Inflammatory macrophage treated with lipopolysaccharide for 4 hours (primary cell): ENCODE data around the gene RPS6KA4.
"Not testable (repeated sequence)": the region's sequence is repeated elsewhere in the genome, so short reads cannot be mapped to it uniquely, and the experiment has no call there.

Source experiments
- DNase-seq: peaks from one replicate; pipeline ENCODE4 v3.0.0-alpha.2; 2020

Gene RPS6KA4

DNA sequence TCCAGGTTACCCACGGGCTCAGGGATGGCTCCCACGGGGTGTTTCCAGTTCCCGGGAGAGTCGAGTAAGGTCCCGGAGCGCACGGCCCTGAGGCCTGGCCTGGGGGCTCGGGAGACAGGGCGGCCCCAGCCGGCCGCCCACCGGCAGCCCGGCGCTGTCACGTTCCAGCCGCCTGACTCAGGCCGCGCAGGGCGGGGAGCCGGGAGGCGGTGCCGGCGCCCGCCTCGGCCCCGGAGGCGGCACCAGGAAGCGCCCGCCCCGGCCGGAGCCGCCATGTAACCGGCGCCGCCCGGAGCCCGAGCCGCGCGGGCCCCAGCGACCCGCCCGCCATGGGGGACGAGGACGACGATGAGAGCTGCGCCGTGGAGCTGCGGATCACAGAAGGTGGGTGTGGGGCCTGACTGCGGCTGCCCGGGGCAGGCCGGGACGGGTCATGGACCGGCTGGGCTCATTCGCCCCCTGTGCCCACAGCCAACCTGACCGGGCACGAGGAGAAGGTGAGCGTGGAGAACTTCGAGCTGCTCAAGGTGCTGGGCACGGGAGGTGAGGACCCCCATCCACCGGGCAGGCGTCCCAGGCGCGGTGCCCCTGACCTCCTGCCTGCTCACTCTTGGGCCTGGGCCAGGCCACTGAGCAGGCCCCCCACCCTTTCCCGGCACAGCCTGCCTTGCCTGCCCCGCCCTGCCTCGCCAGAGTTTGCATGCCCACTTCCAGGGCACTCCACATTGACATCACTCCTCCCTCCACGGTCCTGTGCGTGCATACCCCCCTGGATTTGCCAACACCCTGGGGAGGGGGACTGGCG is at the start of gene RPS6KA4:
Gene RPS6KA4 (plus strand): TSS at position 256 of the 805 bp plus-strand sequence. CDS start 74 bp downstream, at position 330.
- peak; percentile 78 for DNase-seq

DNA sequence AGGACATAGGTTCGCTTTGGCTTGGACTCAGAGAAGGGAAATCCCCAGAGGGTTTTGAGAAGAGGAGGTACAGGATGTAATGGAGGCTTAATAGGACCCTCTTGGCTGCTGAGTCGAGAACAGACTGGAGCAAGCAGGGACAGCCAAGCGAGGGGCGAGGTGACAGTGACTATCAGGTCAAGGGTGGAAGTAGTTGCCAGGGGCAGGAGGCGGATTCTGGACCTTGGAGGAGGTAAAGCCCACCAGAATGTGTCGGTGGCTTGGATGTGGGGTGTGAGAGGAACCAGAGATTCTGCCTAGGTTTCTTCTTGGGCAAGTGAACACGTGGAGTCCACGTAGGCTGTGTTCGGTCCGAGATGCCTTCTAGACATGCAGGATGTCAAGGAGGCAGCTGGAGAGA is 46.0 kb upstream of the RPS6KA4 start:
- DNase-seq, result no peak

DNA sequence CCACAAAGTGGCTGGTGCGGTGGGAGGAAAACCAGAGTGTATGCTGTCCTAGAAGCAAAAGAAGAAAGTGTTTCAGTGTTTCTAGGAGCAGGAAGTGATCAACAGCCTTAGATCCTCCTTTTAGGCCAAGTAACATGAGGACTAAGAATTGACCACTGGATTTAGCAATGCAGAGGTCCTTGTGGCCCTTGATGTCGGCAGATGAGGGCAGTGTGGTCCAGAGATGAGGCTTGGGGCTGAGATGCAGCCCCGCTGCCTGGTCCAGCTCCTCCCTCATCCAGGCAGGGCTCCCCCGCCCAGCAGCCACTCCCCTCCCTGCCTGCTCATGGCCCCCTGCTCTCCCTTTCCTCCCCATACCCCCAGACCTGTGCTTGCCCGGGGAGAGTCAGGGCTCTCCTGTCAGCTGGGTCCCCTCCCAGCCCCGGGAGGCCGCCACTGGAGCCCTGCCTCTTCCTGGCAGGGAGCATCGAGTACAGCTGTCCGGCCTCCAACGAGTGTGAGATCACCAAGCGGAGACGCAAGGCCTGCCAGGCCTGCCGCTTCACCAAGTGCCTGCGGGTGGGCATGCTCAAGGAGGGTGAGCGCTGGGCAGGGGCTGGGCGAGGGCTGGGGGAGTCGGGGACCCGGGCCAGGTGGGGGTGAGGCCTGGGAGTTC is 45.3 kb upstream of the RPS6KA4 start:
- DNase-seq, result no peak

DNA sequence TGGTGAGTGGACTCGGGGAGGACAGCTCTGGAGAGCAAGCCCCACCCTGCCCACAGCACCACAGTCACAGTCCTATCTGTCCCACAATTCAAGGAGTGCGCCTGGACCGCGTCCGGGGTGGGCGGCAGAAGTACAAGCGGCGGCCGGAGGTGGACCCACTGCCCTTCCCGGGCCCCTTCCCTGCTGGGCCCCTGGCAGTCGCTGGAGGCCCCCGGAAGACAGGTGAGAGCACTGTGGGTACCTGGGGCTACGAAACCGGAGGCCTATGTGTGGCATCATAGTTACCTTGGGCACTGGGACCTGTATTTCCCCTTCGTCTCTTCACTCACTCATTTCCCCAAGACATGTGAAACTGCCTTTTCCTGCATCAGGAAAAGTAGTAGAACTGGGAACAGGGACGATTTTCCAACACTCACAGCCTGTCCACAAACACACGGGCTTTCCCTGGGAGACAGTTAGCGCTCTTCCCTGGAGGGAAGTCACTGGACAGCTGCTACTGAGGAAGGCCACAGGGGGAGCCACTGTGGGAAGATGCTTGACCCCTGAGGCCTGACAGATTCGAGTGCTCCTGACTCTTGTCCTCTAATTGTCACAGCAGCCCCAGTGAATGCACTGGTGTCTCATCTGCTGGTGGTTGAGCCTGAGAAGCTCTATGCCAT is 44.7 kb upstream of the RPS6KA4 start:
- no peak for DNase-seq

DNA sequence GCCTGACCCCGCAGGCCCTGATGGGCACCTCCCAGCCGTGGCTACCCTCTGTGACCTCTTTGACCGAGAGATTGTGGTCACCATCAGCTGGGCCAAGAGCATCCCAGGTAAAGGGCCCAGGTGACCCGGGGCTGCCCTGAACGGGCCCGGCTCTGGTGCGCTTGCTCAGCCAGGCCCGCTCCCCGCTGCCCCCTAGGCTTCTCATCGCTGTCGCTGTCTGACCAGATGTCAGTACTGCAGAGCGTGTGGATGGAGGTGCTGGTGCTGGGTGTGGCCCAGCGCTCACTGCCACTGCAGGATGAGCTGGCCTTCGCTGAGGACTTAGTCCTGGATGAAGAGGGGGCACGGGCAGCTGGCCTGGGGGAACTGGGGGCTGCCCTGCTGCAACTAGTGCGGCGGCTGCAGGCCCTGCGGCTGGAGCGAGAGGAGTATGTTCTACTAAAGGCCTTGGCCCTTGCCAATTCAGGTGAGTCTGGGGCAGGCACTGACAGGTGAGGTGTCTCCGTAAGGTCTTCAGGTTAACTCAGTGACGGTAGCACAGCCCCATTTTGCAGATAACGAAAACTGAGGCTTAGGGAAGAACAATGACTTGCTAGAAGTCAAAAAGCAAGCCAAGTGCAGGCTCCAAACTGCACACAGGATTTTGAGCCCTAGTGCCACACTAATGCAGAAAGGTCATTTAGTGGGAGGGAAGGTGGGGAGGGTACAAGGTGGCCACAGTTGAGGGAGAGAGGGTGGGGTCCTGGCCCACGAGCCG is 44.0 kb upstream of the RPS6KA4 start:
- DNase-seq, result no peak

DNA sequence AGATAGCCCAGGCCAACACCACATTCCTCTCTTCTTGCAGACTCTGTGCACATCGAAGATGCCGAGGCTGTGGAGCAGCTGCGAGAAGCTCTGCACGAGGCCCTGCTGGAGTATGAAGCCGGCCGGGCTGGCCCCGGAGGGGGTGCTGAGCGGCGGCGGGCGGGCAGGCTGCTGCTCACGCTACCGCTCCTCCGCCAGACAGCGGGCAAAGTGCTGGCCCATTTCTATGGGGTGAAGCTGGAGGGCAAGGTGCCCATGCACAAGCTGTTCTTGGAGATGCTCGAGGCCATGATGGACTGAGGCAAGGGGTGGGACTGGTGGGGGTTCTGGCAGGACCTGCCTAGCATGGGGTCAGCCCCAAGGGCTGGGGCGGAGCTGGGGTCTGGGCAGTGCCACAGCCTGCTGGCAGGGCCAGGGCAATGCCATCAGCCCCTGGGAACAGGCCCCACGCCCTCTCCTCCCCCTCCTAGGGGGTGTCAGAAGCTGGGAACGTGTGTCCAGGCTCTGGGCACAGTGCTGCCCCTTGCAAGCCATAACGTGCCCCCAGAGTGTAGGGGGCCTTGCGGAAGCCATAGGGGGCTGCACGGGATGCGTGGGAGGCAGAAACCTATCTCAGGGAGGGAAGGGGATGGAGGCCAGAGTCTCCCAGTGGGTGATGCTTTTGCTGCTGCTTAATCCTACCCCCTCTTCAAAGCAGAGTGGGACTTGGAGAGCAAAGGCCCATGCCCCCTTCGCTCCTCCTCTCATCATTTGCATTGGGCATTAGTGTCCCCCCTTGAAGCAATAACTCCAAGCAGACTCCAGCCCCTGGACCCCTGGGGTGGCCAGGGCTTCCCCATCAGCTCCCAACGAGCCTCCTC is 43.1 kb upstream of the RPS6KA4 start:
- not testable (repeated sequence) for DNase-seq

DNA sequence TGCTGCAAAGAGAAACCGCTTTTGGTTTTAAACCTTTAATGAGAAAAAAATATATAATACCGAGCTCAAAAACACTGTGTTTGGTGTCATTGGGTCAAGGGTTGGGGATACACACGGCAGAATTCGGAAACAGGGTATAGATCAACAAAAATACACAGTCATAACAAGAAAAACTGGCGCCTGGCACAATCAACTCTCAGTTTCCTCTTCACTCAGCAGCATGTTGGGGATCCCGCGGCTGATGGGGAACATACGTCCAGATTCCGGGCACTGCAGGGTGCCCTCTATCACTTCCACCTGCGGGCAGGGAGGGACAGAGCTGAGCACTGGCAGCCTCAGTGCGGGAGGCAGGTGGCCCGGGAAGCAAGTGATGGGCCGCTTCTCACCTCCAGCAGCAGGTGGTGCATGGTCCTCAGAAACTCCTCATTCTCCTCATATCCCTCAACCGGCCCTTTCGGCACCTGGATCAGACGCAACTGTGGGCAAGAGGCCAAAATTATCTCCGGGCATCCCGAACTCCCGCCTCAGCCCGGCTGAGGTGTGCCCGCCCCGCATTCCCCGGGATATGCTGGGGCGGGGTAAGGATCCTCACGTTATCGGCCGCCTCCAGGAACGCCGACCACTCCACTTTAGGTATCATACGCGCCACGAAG is 42.2 kb upstream of the RPS6KA4 start:
- no peak for DNase-seq

DNA sequence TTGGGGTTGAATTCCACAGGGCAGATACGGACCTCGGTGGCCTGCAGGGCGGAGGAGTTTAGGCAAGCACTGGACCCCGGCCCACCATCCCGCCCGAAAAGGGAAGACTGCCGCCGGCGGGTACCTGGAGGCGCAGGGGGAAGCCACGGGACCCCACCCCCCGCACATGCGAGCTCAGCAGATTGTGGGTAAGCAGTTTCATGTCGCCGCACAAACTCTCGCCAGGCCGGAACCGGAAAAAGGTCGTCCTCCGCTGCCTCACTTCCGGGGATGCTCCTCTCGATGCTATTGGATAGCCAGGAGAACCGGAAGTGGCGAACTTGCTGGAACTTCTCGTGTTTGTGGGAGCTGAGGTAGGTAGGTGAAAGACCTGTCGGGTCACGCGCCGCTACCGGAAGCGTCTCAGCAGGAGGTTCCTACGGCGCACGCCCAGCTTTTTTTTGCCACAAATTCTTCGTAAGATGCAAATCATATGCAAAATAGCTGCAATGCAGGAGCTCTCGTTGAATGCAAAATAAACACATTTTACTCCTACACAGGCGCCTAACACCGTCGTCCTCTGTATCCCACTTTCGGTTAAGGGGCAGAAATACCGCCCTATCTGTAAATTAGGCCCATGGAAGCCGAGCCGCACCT is 41.5 kb upstream of the RPS6KA4 start, which contains the start of gene TRMT112:
Gene TRMT112 (minus strand): TSS at position 235 of the 636 bp plus-strand sequence. CDS start 33 bp downstream, at position 202.
- DNase-seq, result peak; percentile 97

DNA sequence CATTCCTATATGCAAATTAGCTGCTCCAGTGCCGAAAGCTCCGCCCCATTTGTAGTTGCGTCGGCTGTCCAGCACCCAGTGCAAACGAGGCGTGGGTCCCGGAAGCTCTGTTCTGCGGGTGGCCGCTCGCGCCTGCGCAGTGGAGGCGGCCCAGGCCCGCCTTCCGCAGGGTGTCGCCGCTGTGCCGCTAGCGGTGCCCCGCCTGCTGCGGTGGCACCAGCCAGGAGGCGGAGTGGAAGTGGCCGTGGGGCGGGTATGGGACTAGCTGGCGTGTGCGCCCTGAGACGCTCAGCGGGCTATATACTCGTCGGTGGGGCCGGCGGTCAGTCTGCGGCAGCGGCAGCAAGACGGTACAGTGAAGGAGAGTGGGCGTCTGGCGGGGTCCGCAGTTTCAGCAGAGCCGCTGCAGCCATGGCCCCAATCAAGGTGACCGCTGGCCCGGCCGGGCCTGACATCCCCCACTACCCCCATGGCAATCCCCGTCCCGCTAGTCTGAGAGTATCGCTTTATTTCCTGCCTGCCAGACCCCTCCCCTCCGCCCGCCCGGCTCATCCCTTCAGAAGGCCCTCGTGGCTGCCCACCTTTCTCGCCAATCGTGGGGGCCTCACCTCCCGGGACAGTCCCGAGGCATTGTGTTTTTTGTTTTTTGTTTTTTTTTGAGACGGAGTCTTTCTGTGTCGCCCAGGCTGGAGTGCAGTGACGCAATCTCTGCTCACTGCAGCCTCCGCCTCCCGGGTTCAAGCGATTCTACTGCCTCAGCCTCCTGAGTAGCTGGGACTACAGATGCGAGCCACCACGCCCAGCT is 40.8 kb upstream of the RPS6KA4 start, which contains the start of gene PRDX5:
Gene PRDX5 (plus strand): TSS at position 161 of the 805 bp plus-strand sequence. CDS start 95 bp downstream, at position 256.
- peak; percentile 98 for DNase-seq

DNA sequence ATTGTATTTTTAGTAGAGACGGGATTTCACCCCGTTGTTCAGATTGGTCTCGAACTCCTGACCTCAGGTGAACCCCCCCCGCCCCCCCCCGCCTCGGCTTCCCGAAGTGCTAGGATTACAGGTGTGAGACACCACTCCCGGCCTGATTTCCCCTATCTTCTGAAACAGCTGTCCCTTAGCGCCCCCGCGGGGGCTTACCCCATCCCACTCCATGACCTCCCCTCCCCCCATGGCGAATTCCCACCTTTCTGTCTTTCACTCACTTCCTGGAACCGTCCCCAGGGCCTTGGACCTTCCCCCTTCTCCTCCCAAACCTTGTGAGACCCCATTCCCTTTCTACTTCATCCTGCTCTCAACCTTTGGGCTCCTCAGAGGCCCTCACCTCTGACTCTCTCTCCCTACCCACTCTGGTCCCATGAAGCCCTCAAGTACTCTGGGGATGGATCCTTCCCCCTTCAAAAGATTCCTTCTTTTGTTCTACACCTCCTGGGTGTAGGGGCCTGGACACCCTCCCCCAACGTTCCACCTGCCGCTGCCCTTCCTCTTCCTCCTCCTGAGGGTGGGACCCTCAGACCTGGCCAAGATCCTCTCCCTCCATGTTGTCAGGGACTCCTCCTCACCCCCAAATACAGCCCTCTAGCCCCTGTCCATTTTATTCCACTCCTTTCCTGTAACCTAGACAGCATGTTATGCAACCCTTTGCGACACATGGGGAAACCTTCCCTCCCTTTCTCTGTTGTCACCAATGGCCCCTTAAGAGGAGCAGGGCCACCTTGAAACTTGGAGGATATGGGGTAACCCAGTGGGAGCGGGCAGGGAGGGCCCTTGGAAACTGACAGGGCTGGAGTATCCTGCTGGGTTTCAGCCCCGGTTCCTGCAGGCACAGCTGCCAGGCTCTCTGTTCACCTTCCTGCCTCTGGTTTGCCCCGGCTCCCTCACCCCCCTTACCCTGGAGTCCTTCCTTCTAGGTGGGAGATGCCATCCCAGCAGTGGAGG is 39.9 kb upstream of the RPS6KA4 start:
- peak; percentile 31 for DNase-seq

DNA sequence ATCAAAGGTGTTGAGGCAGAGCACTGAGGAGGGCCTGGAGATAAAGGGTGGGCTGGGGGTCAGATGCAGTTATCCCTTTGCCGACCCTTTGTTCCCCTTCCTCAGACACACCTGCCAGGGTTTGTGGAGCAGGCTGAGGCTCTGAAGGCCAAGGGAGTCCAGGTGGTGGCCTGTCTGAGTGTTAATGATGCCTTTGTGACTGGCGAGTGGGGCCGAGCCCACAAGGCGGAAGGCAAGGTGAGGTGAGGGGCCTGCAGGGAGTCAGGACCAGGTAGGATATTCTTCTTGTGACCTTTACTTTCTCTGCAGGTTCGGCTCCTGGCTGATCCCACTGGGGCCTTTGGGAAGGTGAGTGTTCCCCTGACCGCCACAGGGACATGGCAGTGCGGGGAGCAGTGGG is 38.4 kb upstream of the RPS6KA4 start:
- no peak for DNase-seq

DNA sequence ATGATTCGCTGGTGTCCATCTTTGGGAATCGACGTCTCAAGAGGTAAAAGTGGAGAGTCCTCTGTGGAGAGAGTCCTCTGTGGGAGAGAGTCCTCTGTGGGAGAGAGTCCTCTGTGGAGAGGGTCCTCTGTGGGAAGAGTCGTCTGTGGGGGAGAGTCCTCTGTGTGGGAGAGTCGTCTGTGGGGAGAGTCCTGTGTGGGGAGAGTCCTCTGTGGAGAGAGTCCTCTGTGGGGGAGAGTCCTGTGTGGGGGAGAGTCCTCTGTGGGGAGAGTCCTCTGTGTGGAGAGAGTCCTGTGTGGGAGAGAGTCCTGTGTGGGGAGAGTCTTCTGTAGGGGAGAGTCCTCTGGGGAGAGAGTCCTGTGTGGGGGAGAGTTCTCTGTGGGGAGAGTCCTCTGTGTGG is 37.9 kb upstream of the RPS6KA4 start:
- DNase-seq, result no peak

DNA sequence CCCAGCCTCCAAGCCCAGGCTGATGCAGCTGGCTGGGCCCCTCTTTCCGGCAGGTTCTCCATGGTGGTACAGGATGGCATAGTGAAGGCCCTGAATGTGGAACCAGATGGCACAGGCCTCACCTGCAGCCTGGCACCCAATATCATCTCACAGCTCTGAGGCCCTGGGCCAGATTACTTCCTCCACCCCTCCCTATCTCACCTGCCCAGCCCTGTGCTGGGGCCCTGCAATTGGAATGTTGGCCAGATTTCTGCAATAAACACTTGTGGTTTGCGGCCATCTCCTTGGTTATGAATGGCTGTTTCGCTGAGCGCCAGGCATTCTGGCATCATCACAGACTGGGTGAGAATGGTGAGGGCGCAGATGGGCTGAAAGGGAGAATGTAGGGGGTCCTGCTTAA is 37.4 kb upstream of the RPS6KA4 start:
- no peak for DNase-seq

DNA sequence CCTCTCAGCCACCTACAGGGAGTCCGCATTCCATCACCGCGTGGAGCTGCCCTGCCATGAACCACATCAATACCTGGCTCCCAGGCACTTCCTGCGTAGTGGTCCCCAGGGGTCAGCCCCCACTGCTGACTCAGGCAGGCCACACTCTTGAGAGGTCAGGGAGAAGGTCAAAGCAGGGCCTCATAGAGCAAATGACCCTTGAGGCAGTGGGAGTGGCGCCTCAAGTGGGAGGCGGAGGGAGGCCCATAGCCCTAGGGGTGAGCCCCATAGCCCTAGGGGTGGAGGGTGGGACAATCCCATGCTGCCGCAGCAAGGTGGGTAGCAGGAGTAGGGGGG is 36.1 kb upstream of the RPS6KA4 start:
- no peak for DNase-seq

DNA sequence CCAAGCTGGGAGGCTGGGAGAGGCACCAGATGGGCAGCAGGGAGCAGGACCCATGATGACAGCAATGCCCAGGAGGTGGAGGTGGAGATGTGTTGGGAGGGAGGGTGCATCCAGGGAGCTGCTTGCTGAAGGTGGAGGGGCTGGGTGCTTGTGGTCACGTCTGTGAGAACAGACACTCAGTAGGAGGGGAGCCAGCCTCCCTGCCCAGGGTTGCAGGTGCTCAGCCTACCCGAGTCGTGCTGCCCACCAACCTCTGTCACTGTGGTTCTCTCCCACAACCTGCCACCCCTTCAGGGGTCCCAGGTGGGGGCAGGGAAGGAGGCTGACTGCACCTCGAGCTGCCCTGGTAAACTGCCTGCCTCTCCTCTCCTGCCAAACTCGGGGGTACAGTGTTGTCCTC is 35.6 kb upstream of the RPS6KA4 start:
- DNase-seq, result no peak

DNA sequence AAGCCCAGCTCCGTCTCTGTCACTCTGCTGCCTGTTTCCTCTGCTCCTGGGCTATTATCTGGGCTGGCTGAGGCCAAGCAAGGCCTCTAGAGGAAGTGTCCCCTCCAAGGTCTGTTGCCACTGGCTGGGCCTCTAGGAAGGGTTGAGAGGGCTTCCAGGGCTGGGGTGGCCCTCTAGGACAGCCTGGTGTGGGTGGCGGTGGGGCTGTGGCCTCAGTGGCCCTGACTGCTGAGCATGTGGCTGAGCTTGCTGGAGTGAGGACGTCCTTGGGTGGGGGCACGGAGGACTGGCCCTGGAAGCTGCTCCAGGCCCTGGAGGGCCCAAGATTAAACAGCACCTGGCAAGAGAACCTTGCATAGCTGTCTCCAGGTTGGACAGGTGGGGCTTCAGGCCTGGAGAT is 35.0 kb upstream of the RPS6KA4 start:
- not testable (repeated sequence) for DNase-seq

DNA sequence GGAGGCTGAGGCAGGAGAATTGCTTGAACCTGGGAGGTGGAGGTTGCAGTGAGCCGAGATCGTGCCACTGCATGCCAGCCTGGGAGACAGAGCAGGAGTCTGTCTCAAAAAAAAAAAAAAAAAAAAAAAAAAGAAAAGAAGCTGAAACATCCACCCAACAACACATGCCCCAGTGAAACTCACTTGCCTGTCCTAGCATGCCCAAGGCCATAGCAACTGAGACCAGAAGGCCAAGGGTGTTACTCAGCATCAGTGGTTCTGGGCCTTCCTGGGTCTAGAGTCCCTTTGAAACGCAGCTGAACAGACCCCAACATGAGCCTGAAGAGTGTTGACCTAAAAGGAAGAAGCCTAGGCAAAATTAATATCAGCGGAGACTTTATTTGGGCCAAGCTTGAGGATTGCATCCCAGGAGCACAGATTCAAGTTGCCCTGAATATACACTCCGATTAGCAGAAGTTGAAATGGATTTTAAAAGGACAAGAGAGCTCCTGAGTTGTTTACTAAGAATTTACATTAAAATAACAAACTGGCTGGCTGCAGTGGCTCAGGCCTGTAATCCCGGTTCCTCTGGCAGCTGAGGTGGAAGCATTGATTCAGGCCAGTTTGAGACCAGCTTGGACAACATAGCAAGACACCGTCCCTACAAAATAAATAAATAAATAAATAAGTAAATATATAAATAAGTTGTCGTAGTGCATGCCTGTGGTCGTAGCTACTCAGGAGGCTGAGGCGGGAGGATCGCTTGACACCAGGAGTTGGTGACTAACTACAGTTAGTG is 34.1 kb upstream of the RPS6KA4 start:
- no peak for DNase-seq

DNA sequence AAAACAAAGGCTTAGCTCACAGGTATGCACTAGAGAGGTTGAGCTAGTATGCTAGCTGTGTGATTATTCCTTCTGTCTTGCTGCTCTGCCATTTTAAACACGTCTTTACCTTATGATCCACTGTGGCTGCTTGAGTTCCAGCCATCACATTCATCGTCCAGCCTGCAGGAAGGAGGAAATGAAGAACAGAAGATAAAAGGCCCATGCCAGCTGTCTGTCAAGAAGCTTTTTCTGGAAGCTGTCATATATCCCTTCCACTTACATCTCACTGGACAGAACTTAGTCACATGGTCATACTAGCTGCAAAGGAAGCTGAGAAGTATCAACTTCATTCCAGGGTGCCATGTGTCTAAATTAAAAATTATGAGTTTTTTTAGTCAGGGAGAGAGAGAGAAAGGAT is 31.6 kb upstream of the RPS6KA4 start:
- DNase-seq, result no peak
